Vagina (tissue), 2 donors: ENCODE data around the gene LPP. TPM values are rescaled to one million over a fixed set of nuclear protein-coding genes. Genes with fewer than 3 reads are reported as not detected.

Experiments
- DNase-seq, 2 donors: peaks; one replicate each; pipeline ENCODE4 v3.0.0-alpha.2; 2017; ENCODE audit errors: extremely low spot score in 2 of 2
- H3K27ac ChIP-seq: fragments of 200-600 bp; sonication (generic); one replicate; pipeline ENCODE4 v1.5.1; 2019
- H3K27me3 ChIP-seq: fragments of 200-600 bp; sonication (generic); one replicate; pipeline ENCODE4 v1.5.1; 2019
- H3K36me3 ChIP-seq, 2 donors: fragments of 200-600 bp; sonication (generic); one replicate each; pipeline ENCODE4 v1.5.1; 2017 to 2019
- H3K4me1 ChIP-seq: fragments of 200-600 bp; sonication (generic); one replicate; pipeline ENCODE4 v1.5.1; 2019
- H3K4me3 ChIP-seq, 2 donors: fragments of 200-600 bp; sonication (generic); 1 replicate in 1 of 2; 2 replicates in 1 of 2; pipeline ENCODE4 v1.5.1; 2016 to 2019
- H3K9me3 ChIP-seq: fragments of 200-600 bp; sonication (generic); one replicate; pipeline ENCODE4 v1.5.1; 2019
- CTCF ChIP-seq, 3 experiments: fragments of 450-650 bp in 2 of 3; fragments of 200-600 bp in 1 of 3; sonication (generic) in 1 of 3; IDR thresholded peaks; one replicate each; pipeline ENCODE4 v1.5.1; 2017 to 2019; ENCODE audit warnings: antibody characterized with exemption in 3 of 3, mild to moderate bottlenecking in 2 of 3, moderate library complexity in 2 of 3
- POLR2A ChIP-seq, 2 donors: fragments of 450-650 bp; IDR thresholded peaks; one replicate each; pipeline ENCODE4 v1.6.1; 2017; ENCODE audit warnings: antibody characterized with exemption in 2 of 2, mild to moderate bottlenecking in 2 of 2, moderate library complexity in 2 of 2
- POLR2AphosphoS5 ChIP-seq, 2 donors: sonication (generic); formaldehyde crosslinking; IDR thresholded peaks; one replicate each; pipeline ENCODE4 v1.9.0; 2017; ENCODE audit warnings: antibody characterized with exemption in 2 of 2, mild to moderate bottlenecking in 2 of 2, low read depth in 1 of 2; ENCODE audit not compliant: insufficient read depth in 1 of 2
- intact Hi-C: fragments of 100-400 bp; cut with DNase I; formaldehyde crosslinking; loops from one replicate; pipeline ENCODE4 v1.15.1; 2023
- total RNA-seq: library from RNA; depleted of rRNA; stranded (reverse); fragments of >200 nt; gene quantifications from one replicate; pipeline ENCODE4 v1.2.3, GENCODE V29; 2016

LPP gene
- total RNA-seq, 1 donor from 2014 or later, result 248 TPM

GRCh38 chr3:188231456-188231855 is 77.5 kb downstream of the LPP start:
- intact Hi-C loops, result no loop called here
- TF ChIP-seq POLR2A (IDR thresholded peaks at IDR 0.05) (no peak), CTCF (IDR thresholded peaks at IDR 0.05) (no peak), POLR2AphosphoS5 (IDR thresholded peaks at IDR 0.05; ENCODE audit: insufficient read depth in 1 of 2, low read depth in 1 of 2) (no peak)
- no peaks in the 10 kb centered on the region for H3K36me3 ChIP-seq
- no peaks in the 10 kb centered on the region for H3K27me3 ChIP-seq
- no peak overlapping the region for H3K4me3 ChIP-seq
- H3K4me1 ChIP-seq, result peaks cover 4% of the 10 kb centered on the region
- H3K27ac ChIP-seq, result no peak overlapping the region
- H3K9me3 ChIP-seq, result no peaks in the 10 kb centered on the region
- no peak for DNase-seq

- Histone ChIP-seq H3K27me3 (no peaks in the 10 kb centered on the region), H3K4me1 (peaks cover 4% of the 10 kb centered on the region), H3K4me3 (no peak overlapping the region), H3K9me3 (no peaks in the 10 kb centered on the region), H3K36me3 (no peaks in the 10 kb centered on the region), H3K27ac (no peak overlapping the region)
- TF ChIP-seq CTCF (IDR thresholded peaks at IDR 0.05) (no peak), POLR2AphosphoS5 (IDR thresholded peaks at IDR 0.05; ENCODE audit: insufficient read depth in 1 of 2, low read depth in 1 of 2) (no peak), POLR2A (IDR thresholded peaks at IDR 0.05) (no peak)
- DNase-seq, result no peak
- intact Hi-C loops, result no loop called here
Observed at GRCh38 chr3:188232656-188233055, 78.7 kb downstream of the LPP start.

GRCh38 chr3:188233320-188233719 is 79.4 kb downstream of the LPP start:
- no peaks in the 10 kb centered on the region for H3K27me3 ChIP-seq
- no peaks in the 10 kb centered on the region for H3K36me3 ChIP-seq
- no peak for DNase-seq
- no peak overlapping the region for H3K4me3 ChIP-seq
- H3K27ac ChIP-seq, result no peak overlapping the region
- intact Hi-C loops, result no loop called here
- no peaks in the 10 kb centered on the region for H3K9me3 ChIP-seq
- H3K4me1 ChIP-seq, result peaks cover 10% of the 10 kb centered on the region
- TF ChIP-seq CTCF (IDR thresholded peaks at IDR 0.05), result no peak
- TF ChIP-seq POLR2AphosphoS5 (IDR thresholded peaks at IDR 0.05; ENCODE audit: insufficient read depth in 1 of 2, low read depth in 1 of 2), result no peak
- no peak for TF ChIP-seq POLR2A (IDR thresholded peaks at IDR 0.05)

- intact Hi-C loops, result no loop called here
- H3K27ac ChIP-seq, result no peak overlapping the region
- TF ChIP-seq POLR2AphosphoS5 (IDR thresholded peaks at IDR 0.05; ENCODE audit: insufficient read depth in 1 of 2, low read depth in 1 of 2), result no peak
- no peak for TF ChIP-seq CTCF (IDR thresholded peaks at IDR 0.05)
- TF ChIP-seq POLR2A (IDR thresholded peaks at IDR 0.05), result no peak
- H3K4me1 ChIP-seq, result peaks cover 18% of the 10 kb centered on the region
- no peaks in the 10 kb centered on the region for H3K36me3 ChIP-seq
- no peaks in the 10 kb centered on the region for H3K9me3 ChIP-seq
- no peak for DNase-seq
- H3K27me3 ChIP-seq, result no peaks in the 10 kb centered on the region
- H3K4me3 ChIP-seq, result no peak overlapping the region
Observed at GRCh38 chr3:188234132-188234531, 80.2 kb downstream of the LPP start.

- TF ChIP-seq POLR2AphosphoS5 (IDR thresholded peaks at IDR 0.05; ENCODE audit: insufficient read depth in 1 of 2, low read depth in 1 of 2), result no peak
- TF ChIP-seq CTCF (IDR thresholded peaks at IDR 0.05), result no peak
- no peak for TF ChIP-seq POLR2A (IDR thresholded peaks at IDR 0.05)
- Histone ChIP-seq H3K4me1 (peaks cover 39% of the 10 kb centered on the region), H3K27me3 (no peaks in the 10 kb centered on the region), H3K27ac (no peak overlapping the region), H3K4me3 (no peak overlapping the region), H3K9me3 (no peaks in the 10 kb centered on the region), H3K36me3 (no peaks in the 10 kb centered on the region)
- intact Hi-C loops, result no loop called here
- DNase-seq, result no peak
Observed at GRCh38 chr3:188236271-188236670, 82.3 kb downstream of the LPP start.
